ENCODE results near the gene NPY2R. TPM values are rescaled to one million over a fixed set of nuclear protein-coding genes. Genes with fewer than 3 reads are reported as not detected.

Gene NPY2R
- total RNA-seq, 2 experiments from 2014 or later = not detected

Other genes starting within 250 kb of the NPY2R start
- 1 to 10 TPM; 2.7 to 3.6 TPM for gene MAP9, start 168.3 kb downstream of the NPY2R start, total RNA-seq